ENCODE measurements around the gene CPEB3. TPM values are rescaled to one million over a fixed set of nuclear protein-coding genes. Genes with fewer than 3 reads are reported as not detected.

Gene CPEB3
- total and polyA plus RNA-seq, 2 donors (not counting 1 experiment from before 2014, with no cell fraction given), result 0.37 to 0.66 TPM

GRCh38 chr10:92313750-92314149 is 22.9 kb upstream of the CPEB3 start:
- no peak overlapping the region for H3K27ac ChIP-seq (ENCODE audit: insufficient read depth, low read length)
- H3K36me3 ChIP-seq (ENCODE audit: control insufficient read depth, insufficient read depth, low read length), result no peaks in the 10 kb centered on the region
- H3K4me3 ChIP-seq (replicated peaks in 1 of 4; ENCODE audit: control extremely low read depth in 1 of 4, insufficient read depth in 1 of 4, low read depth in 3 of 4, low read length in 4 of 4), result no peak overlapping the region
- no peaks in the 10 kb centered on the region for H4K20me1 ChIP-seq (ENCODE audit: control insufficient read depth, extremely low read depth, insufficient read depth, low read length)
- no peak overlapping the region for H3K4me2 ChIP-seq (ENCODE audit: extremely low read depth, insufficient read depth, low read length)
- no peak for DNase-seq (ENCODE audit: low read depth in 2 of 2)
- H3K9me3 ChIP-seq (ENCODE audit: control insufficient read depth, insufficient read depth, low read depth, low read length), result no peaks in the 10 kb centered on the region
- H3K4me1 ChIP-seq (ENCODE audit: control insufficient read depth, extremely low read depth, insufficient read depth, low read length), result no peaks in the 10 kb centered on the region
- peaks cover 2% of the 10 kb centered on the region for H3K79me2 ChIP-seq (ENCODE audit: control insufficient read depth, insufficient read depth, low read length)
- TF ChIP-seq CTCF (conservative IDR thresholded peaks at IDR 0.05 in 1 of 2, IDR thresholded peaks at IDR 0.05 in 1 of 2; ENCODE audit: low read depth in 1 of 2, low read length in 2 of 2) (no peak), EZH2 (IDR thresholded peaks at IDR 0.05; ENCODE audit: low read length, missing control alignments) (no peak)
- H2AFZ ChIP-seq (ENCODE audit: low read length), result no peak overlapping the region
- no peaks in the 10 kb centered on the region for H3K27me3 ChIP-seq (ENCODE audit: control insufficient read depth, insufficient read depth, low read length)
- no peak overlapping the region for H3K9ac ChIP-seq (ENCODE audit: insufficient read depth, low read length)

GRCh38 chr10:92309272-92309671 is 18.4 kb upstream of the CPEB3 start:
- no peaks in the 10 kb centered on the region for H3K4me1 ChIP-seq (ENCODE audit: control insufficient read depth, extremely low read depth, insufficient read depth, low read length)
- no peak overlapping the region for H2AFZ ChIP-seq (ENCODE audit: low read length)
- H3K27ac ChIP-seq (ENCODE audit: insufficient read depth, low read length), result no peak overlapping the region
- no peak for DNase-seq (ENCODE audit: low read depth in 2 of 2)
- no peaks in the 10 kb centered on the region for H4K20me1 ChIP-seq (ENCODE audit: control insufficient read depth, extremely low read depth, insufficient read depth, low read length)
- H3K79me2 ChIP-seq (ENCODE audit: control insufficient read depth, insufficient read depth, low read length), result peaks cover 23% of the 10 kb centered on the region
- H3K9me3 ChIP-seq (ENCODE audit: control insufficient read depth, insufficient read depth, low read depth, low read length), result no peaks in the 10 kb centered on the region
- TF ChIP-seq EZH2 (IDR thresholded peaks at IDR 0.05; ENCODE audit: low read length, missing control alignments) (no peak), CTCF (conservative IDR thresholded peaks at IDR 0.05 in 1 of 2, IDR thresholded peaks at IDR 0.05 in 1 of 2; ENCODE audit: low read depth in 1 of 2, low read length in 2 of 2) (no peak)
- no peak overlapping the region for H3K4me2 ChIP-seq (ENCODE audit: extremely low read depth, insufficient read depth, low read length)
- H3K9ac ChIP-seq (ENCODE audit: insufficient read depth, low read length), result no peak overlapping the region
- H3K4me3 ChIP-seq (replicated peaks in 1 of 4; ENCODE audit: control extremely low read depth in 1 of 4, insufficient read depth in 1 of 4, low read depth in 3 of 4, low read length in 4 of 4), result no peak overlapping the region
- no peaks in the 10 kb centered on the region for H3K27me3 ChIP-seq (ENCODE audit: control insufficient read depth, insufficient read depth, low read length)
- H3K36me3 ChIP-seq (ENCODE audit: control insufficient read depth, insufficient read depth, low read length), result no peaks in the 10 kb centered on the region

GRCh38 chr10:92305133-92306072 is 14.5 kb upstream of the CPEB3 start:
- Histone ChIP-seq H3K4me1 (ENCODE audit: control insufficient read depth, extremely low read depth, insufficient read depth, low read length) (no peaks in the 10 kb centered on the region), H3K9ac (ENCODE audit: insufficient read depth, low read length) (no peak overlapping the region), H3K36me3 (ENCODE audit: control insufficient read depth, insufficient read depth, low read length) (no peaks in the 10 kb centered on the region), H3K79me2 (ENCODE audit: control insufficient read depth, insufficient read depth, low read length) (peaks cover 41% of the 10 kb centered on the region), H3K27me3 (ENCODE audit: control insufficient read depth, insufficient read depth, low read length) (no peaks in the 10 kb centered on the region), H3K4me2 (ENCODE audit: extremely low read depth, insufficient read depth, low read length) (no peak overlapping the region), H2AFZ (ENCODE audit: low read length) (no peak overlapping the region), H3K9me3 (ENCODE audit: control insufficient read depth, insufficient read depth, low read depth, low read length) (no peaks in the 10 kb centered on the region), H3K4me3 (replicated peaks in 1 of 4; ENCODE audit: control extremely low read depth in 1 of 4, insufficient read depth in 1 of 4, low read depth in 3 of 4, low read length in 4 of 4) (no peak overlapping the region), H4K20me1 (ENCODE audit: control insufficient read depth, extremely low read depth, insufficient read depth, low read length) (no peaks in the 10 kb centered on the region), H3K27ac (ENCODE audit: insufficient read depth, low read length) (no peak overlapping the region)
- no peak for TF ChIP-seq CTCF (conservative IDR thresholded peaks at IDR 0.05 in 1 of 2, IDR thresholded peaks at IDR 0.05 in 1 of 2; ENCODE audit: low read depth in 1 of 2, low read length in 2 of 2)
- no peak for TF ChIP-seq EZH2 (IDR thresholded peaks at IDR 0.05; ENCODE audit: low read length, missing control alignments)
- no peak for DNase-seq (ENCODE audit: low read depth in 2 of 2)
